Right ventricle myocardium superior (tissue), 1 donor: Measurements from ENCODE around the gene FLYWCH1. TPM values are rescaled to one million over a fixed set of nuclear protein-coding genes. Genes with fewer than 3 reads are reported as not detected.
"Not testable (repeated sequence)": the region's sequence is repeated elsewhere in the genome, so short reads cannot be mapped to it uniquely, and the experiment has no call there.

Experiments
- ATAC-seq: fragments of 200-7000 bp; cut with Tn5 transposase; one replicate; pipeline ENCODE4 v1.9.1; 2020; ENCODE audit warnings: mild to moderate bottlenecking; ENCODE audit not compliant: poor library complexity
- DNase-seq: peaks from one replicate; pipeline ENCODE4 v3.0.0-alpha.2; 2020
- intact Hi-C: fragments of 100-400 bp; cut with DNase I; formaldehyde crosslinking; loops from one replicate; pipeline ENCODE4 v1.11.2; 2022
- total RNA-seq: library from RNA; stranded (reverse); fragmentation: NEBNext Ultra II Directional; extraction: Animal tissue kit (Norgen Biotek cat#: 25700); gene quantifications from one replicate; pipeline ENCODE4 v1.2.1, GENCODE V29; 2021
- donor health status: DM: no; HTN: yes; CAD: no; lungs with severe emphysema.

Gene FLYWCH1
- total RNA-seq, 1 donor from 2014 or later: 36.8 TPM

GRCh38 chr16:2897110-2897509 lies 14.6 kb upstream of the FLYWCH1 start:
- DNase-seq (no peak), ATAC-seq (no peak)
- intact Hi-C loops: no loop called here

GRCh38 chr16:2898831-2899563 lies 12.7 kb upstream of the FLYWCH1 start:
- intact Hi-C loops: no loop called here
- DNase-seq (no peak), ATAC-seq (no peak)

GRCh38 chr16:2899564-2900072 lies 12.1 kb upstream of the FLYWCH1 start:
- DNase-seq: no peak

GRCh38 chr16:2900526-2901075 lies 11.1 kb upstream of the FLYWCH1 start:
- no peak for ATAC-seq
- DNase-seq: no peak
- intact Hi-C loops: no loop called here

More at GRCh38 chr16:2899564-2900072, 12.1 kb upstream of the FLYWCH1 start:
- ATAC-seq: no peak
- intact Hi-C loops: no loop called here

- ATAC-seq: no peak
- intact Hi-C loops: no loop called here
- DNase-seq: no peak
Measured at GRCh38 chr16:2902337-2903130, 9.2 kb upstream of the FLYWCH1 start.

- intact Hi-C loops: loop anchor here (2.0 kb wide), 1 partner anchor 22 kb away; the partner anchor contains the start of gene FLYWCH2
- ATAC-seq (peak; percentile 77), DNase-seq (peak; percentile 91)
Measured at GRCh38 chr16:2904100-2904921, 7.4 kb upstream of the FLYWCH1 start.

- DNase-seq: peak; percentile 59
- ATAC-seq: peak; percentile 1
- intact Hi-C loops: loop anchor here (2.0 kb wide), 1 partner anchor 22 kb away; the partner anchor contains the start of gene FLYWCH2
Measured at GRCh38 chr16:2904922-2905240, 6.8 kb upstream of the FLYWCH1 start.

GRCh38 chr16:2905241-2905987 lies 6.3 kb upstream of the FLYWCH1 start:
- peak; percentile 99 for DNase-seq
- peak; percentile 89 for ATAC-seq
- intact Hi-C loops: loop anchor here (2.0 kb wide), 1 partner anchor 23 kb away; the partner anchor contains the start of gene FLYWCH2

- no peak for ATAC-seq
- no peak for DNase-seq
- intact Hi-C loops: loop anchor here (2.0 kb wide), 1 partner anchor 23 kb away; the partner anchor contains the start of gene FLYWCH2
Measured at GRCh38 chr16:2905988-2906387, 5.7 kb upstream of the FLYWCH1 start.

GRCh38 chr16:2907084-2907753 lies 4.5 kb upstream of the FLYWCH1 start:
- ATAC-seq: not testable (repeated sequence)

GRCh38 chr16:2910441-2910969 lies 1.2 kb upstream of the FLYWCH1 start:
- intact Hi-C loops: no loop called here
- DNase-seq (no peak), ATAC-seq (no peak)

More at GRCh38 chr16:2907084-2907753, 4.5 kb upstream of the FLYWCH1 start:
- intact Hi-C loops: not testable (repeated sequence)
- peak; percentile 60 for DNase-seq

- ATAC-seq (peak; percentile 46), DNase-seq (no peak)
- intact Hi-C loops: no loop called here
Measured at GRCh38 chr16:2912330-2913199, 834 bp downstream of the FLYWCH1 start.

- ATAC-seq (no peak), DNase-seq (no peak)
- intact Hi-C loops: no loop called here
Measured at GRCh38 chr16:2913603-2914002, 1.9 kb downstream of the FLYWCH1 start.

- ATAC-seq (no peak), DNase-seq (no peak)
- intact Hi-C loops: no loop called here
Measured at GRCh38 chr16:2914233-2914632, 2.5 kb downstream of the FLYWCH1 start.

- intact Hi-C loops: no loop called here
- no peak for DNase-seq
Measured at GRCh38 chr16:2915196-2915929, 3.6 kb downstream of the FLYWCH1 start.

More at GRCh38 chr16:2915196-2915929, 3.6 kb downstream of the FLYWCH1 start:
- ATAC-seq: no peak
